GM18498 (cell line): ENCODE results near the gene DNAJC30.
"Not testable (repeated sequence)": the region's sequence is repeated elsewhere in the genome, so short reads cannot be mapped to it uniquely, and the experiment has no call there.

Experiments used
- ATAC-seq: cut with Tn5 transposase; IDR thresholded peaks from one replicate; pipeline ENCODE4 v1.9.1; 2021; ENCODE audit warnings: mild to moderate bottlenecking, moderate library complexity; ENCODE audit not compliant: unreplicated experiment

The DNAJC30 gene

GRCh38 chr7:73683788-73684693 is 788 bp upstream of the DNAJC30 start:
- peak; percentile 10 for ATAC-seq

GRCh38 chr7:73682745-73683055 is 553 bp downstream of the DNAJC30 start:
- ATAC-seq: no peak

GRCh38 chr7:73681031-73681430 is 2.2 kb downstream of the DNAJC30 start:
- ATAC-seq: no peak

GRCh38 chr7:73680501-73680900 is 2.8 kb downstream of the DNAJC30 start:
- no peak for ATAC-seq

- ATAC-seq: no peak
These were observed 3.5 kb downstream of the DNAJC30 start for GRCh38 chr7:73679709-73680108.

- no peak for ATAC-seq
These were observed 4.4 kb downstream of the DNAJC30 start for GRCh38 chr7:73678862-73679261.

GRCh38 chr7:73676062-73676461 is 7.2 kb downstream of the DNAJC30 start:
- not testable (repeated sequence) for ATAC-seq

- no peak for ATAC-seq
These were observed 8.7 kb downstream of the DNAJC30 start for GRCh38 chr7:73674468-73675124.

- ATAC-seq: no peak
These were observed 11.3 kb downstream of the DNAJC30 start for GRCh38 chr7:73671857-73672445.

- ATAC-seq: no peak
These were observed 12.0 kb downstream of the DNAJC30 start for GRCh38 chr7:73671322-73671661.

- no peak for ATAC-seq
These were observed 13.3 kb downstream of the DNAJC30 start for GRCh38 chr7:73669858-73670385.

GRCh38 chr7:73669288-73669701 is 14.0 kb downstream of the DNAJC30 start:
- ATAC-seq: no peak

GRCh38 chr7:73668886-73669230 is 14.4 kb downstream of the DNAJC30 start:
- ATAC-seq: no peak

GRCh38 chr7:73668103-73668885 is 15.0 kb downstream of the DNAJC30 start:
- ATAC-seq: peak; percentile 21

GRCh38 chr7:73667344-73668102 is 15.7 kb downstream of the DNAJC30 start, which contains the start of gene VPS37D:
VPS37D (plus strand) TSS chr7:73667831; CDS start chr7:73667959, 128 bp downstream.
- ATAC-seq: peak; percentile 92

GRCh38 chr7:73663033-73663432 is 20.2 kb downstream of the DNAJC30 start:
- ATAC-seq: no peak

GRCh38 chr7:73660594-73660993 is 22.7 kb downstream of the DNAJC30 start:
- ATAC-seq: not testable (repeated sequence)

GRCh38 chr7:73659983-73660382 is 23.3 kb downstream of the DNAJC30 start:
- ATAC-seq: no peak

GRCh38 chr7:73655309-73655708 is 27.9 kb downstream of the DNAJC30 start:
- ATAC-seq: not testable (repeated sequence)

GRCh38 chr7:73652541-73652949 is 30.7 kb downstream of the DNAJC30 start:
- ATAC-seq: no peak
